ENCODE measurements around the gene SYNGR1. TPM values are rescaled to one million over a fixed set of nuclear protein-coding genes. Genes with fewer than 3 reads are reported as not detected.
"Not testable (repeated sequence)": the region's sequence is repeated elsewhere in the genome, so short reads cannot be mapped to it uniquely, and the experiment has no call there.

Gene SYNGR1
- total RNA-seq, 2 experiments from 2014 or later: 2.4 to 3.8 TPM

DNA sequence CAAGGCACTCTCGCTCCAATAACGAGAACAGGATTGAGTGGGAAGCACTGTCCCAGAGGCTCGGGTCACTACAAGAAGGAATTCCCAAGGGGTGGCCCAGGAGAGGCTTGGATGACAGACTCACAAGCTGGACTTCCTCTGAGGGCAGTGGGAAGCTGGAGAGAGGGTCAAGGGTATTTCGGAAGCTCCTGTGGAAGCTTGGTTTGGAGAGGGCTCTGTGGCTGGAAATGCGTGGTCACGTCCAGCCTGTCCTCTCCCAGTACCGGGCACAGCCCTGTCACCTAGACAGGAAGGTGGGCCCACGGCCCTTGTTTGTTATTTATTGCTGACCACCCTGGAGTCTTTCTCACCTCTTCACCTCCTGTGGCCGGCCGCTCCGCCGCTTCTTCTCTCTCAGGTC, 5.3 kb downstream of the SYNGR1 start:
- intact Hi-C loops (cut with micrococcal nuclease): no loop called here
- Mint-ChIP-seq H3K9me3 (no peaks in the 10 kb centered on the region), H3K4me3 (no peak overlapping the region), H3K4me1 (ENCODE audit: low read depth) (peaks cover 5% of the 10 kb centered on the region), H3K27me3 (peaks cover 5% of the 10 kb centered on the region), H3K27ac (no peak overlapping the region), H3K36me3 (ENCODE audit: low read depth) (no peaks in the 10 kb centered on the region)
- DNase-seq (no peak), ATAC-seq (no peak)
- TF ChIP-seq, protein P1, sequence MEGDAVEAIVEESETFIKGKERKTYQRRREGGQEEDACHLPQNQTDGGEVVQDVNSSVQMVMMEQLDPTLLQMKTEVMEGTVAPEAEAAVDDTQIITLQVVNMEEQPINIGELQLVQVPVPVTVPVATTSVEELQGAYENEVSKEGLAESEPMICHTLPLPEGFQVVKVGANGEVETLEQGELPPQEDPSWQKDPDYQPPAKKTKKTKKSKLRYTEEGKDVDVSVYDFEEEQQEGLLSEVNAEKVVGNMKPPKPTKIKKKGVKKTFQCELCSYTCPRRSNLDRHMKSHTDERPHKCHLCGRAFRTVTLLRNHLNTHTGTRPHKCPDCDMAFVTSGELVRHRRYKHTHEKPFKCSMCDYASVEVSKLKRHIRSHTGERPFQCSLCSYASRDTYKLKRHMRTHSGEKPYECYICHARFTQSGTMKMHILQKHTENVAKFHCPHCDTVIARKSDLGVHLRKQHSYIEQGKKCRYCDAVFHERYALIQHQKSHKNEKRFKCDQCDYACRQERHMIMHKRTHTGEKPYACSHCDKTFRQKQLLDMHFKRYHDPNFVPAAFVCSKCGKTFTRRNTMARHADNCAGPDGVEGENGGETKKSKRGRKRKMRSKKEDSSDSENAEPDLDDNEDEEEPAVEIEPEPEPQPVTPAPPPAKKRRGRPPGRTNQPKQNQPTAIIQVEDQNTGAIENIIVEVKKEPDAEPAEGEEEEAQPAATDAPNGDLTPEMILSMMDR (IDR thresholded peaks at IDR 0.05): no peak
- ChIA-PET CTCF (interaction anchor here (3.2 to 4.5 kb wide), 2 partner anchors 12 to 24 kb away, joined by 13 to 14 read pairs; no protein-coding TSS in a partner anchor), POLR2A (interaction anchor here (0.8 to 1.0 kb wide), 3 partner anchors 35 to 40 kb away, joined by 3 to 4 read pairs (median 3); partner anchors contain the start of gene RPL3)

DNA sequence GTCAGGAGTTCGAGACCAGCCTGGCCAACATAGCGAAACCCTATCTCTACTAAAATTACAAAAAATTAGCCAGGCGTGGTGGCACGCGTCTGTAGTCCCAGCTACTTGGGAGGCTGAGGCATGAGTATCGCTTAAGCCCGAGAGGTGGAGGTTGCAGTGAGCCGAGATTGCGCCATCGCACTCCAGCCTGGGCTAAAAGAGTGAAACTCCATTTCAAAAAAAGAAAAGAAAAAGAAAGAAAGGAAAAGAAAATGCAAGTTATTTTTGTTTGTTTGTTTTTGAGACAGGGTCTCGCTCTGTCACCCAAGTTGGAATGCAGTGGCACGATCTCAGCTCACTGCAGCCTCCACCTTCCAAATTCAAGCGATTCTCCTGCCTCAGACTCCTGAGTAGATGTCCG, 6.0 kb downstream of the SYNGR1 start:
- CTCF ChIA-PET: interaction anchor here (3.2 to 4.5 kb wide), 2 partner anchors 13 to 25 kb away, joined by 13 to 14 read pairs; no protein-coding TSS in a partner anchor

DNA sequence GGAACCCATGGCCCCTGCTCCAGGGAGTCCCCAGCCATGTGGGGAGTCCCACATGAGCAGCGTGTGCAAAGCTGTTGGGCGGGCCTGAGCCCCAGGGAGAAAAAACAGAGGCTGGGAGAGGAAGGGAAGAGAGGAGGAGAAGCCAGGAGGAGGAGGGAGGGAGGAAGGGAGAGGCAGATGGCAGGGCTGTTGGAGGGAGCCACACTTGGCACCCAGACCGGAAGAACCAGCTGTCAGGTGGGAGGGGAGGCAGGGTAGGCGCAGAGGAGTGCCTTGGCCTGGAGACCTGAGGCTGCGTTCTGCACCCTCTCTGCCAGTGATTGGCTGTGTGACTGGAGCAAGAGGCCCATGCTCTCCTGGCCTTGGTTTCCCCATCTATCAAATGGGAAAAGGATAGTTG, 6.7 kb downstream of the SYNGR1 start:
- ATAC-seq: no peak
- intact Hi-C loops (cut with micrococcal nuclease): no loop called here
- DNase-seq: no peak
- no peaks in the 10 kb centered on the region for H3K9me3 Mint-ChIP-seq
- H3K27ac Mint-ChIP-seq: no peak overlapping the region
- no peaks in the 10 kb centered on the region for H3K4me1 Mint-ChIP-seq (ENCODE audit: low read depth)
- H3K4me3 Mint-ChIP-seq: no peak overlapping the region
- no peaks in the 10 kb centered on the region for H3K27me3 Mint-ChIP-seq
- POLR2A ChIA-PET: no interaction called here
- TF ChIP-seq, protein P1 (IDR thresholded peaks at IDR 0.05): no peak
- H3K36me3 Mint-ChIP-seq (ENCODE audit: low read depth): no peaks in the 10 kb centered on the region
- CTCF ChIA-PET: interaction anchor here (3.2 to 4.5 kb wide), 2 partner anchors 13 to 25 kb away, joined by 13 to 14 read pairs; no protein-coding TSS in a partner anchor

More for the DNA sequence above, 6.0 kb downstream of the SYNGR1 start:
- DNase-seq; ATAC-seq; H3K27ac Mint-ChIP-seq; H3K27me3 Mint-ChIP-seq; intact Hi-C loops (cut with micrococcal nuclease); H3K4me1 Mint-ChIP-seq (ENCODE audit: low read depth); H3K4me3 Mint-ChIP-seq; H3K9me3 Mint-ChIP-seq; H3K36me3 Mint-ChIP-seq (ENCODE audit: low read depth): not testable (repeated sequence)
- POLR2A ChIA-PET: interaction anchor here (0.8 kb wide), 1 partner anchor 35 kb away, joined by 3 read pairs; no protein-coding TSS in a partner anchor

DNA sequence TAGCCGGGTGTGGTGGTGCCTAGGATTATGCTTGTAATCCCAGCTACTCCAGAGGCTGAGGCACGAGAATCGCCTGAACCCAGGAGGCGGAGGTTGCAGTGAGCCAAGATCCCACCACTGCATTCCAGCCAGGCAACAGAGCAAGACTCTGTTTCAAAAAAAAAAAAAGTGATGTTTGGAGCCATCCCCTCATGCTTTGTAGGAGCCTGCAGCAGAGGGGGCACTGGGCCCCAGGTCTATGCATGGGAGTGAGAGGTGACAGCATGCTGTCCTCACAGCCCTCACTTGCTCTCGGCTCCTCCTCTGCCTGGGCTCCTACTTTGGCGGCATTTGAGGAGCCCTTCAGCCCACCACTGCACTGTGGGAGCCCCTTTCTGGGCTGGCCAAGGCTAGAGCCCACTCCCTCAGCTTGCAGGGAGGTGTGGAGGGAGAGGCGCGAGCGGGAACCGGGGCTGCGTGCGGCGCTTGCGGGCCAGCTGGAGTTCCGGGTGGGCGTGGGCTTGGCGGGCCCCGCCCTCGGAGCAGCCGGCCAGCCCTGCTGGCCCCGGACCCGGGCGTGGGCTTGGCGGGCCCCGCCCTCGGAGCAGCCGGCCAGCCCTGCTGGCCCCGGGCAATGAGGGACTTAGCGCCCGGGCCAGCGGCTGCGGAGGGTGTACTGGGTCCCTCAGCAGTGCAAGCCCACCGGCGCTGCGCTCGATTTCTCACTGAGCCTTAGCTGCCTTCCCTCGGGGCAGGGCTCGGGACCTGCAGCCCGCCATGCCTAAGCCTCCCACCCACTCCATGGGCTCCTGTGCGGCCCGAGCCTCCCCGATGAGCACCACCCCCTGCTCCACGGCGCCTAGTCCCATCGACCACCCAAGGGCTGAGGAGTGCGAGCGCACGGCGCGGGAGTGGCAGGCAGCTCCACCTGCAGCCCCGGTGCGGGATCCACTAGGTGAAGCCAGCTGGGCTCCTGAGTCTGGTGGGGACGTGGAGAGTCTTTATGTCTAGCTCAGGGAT, 7.6 kb downstream of the SYNGR1 start:
- H3K9me3 Mint-ChIP-seq; ATAC-seq; intact Hi-C loops (cut with micrococcal nuclease); H3K27me3 Mint-ChIP-seq; POLR2A ChIA-PET; H3K4me3 Mint-ChIP-seq; H3K36me3 Mint-ChIP-seq (ENCODE audit: low read depth); H3K4me1 Mint-ChIP-seq (ENCODE audit: low read depth); CTCF ChIA-PET; DNase-seq; H3K27ac Mint-ChIP-seq: not testable (repeated sequence)

DNA sequence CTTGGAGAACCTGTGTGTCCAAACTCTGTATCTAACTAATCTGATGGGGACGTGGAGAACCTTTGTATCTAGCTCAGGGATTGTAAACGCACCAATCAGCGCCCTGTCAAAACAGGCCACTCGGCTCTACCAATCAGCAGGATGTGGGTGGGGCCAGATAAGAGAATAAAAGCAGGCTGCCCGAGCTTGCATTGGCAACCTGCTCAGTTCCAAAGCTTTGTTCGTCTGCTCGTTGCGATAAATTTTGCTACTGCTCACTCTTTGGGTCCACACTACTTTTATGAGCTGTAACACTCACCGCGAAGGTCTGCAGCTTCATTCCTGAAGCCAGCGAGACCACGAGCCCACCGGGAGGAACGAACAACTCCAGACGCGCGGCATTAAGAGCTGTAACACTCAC, 8.4 kb downstream of the SYNGR1 start:
- H3K9me3 Mint-ChIP-seq; H3K4me1 Mint-ChIP-seq (ENCODE audit: low read depth); H3K36me3 Mint-ChIP-seq (ENCODE audit: low read depth); H3K4me3 Mint-ChIP-seq; DNase-seq; ATAC-seq; H3K27ac Mint-ChIP-seq; H3K27me3 Mint-ChIP-seq; intact Hi-C loops (cut with micrococcal nuclease): not testable (repeated sequence)
- ChIA-PET POLR2A (interaction anchor here (1.4 kb wide), 1 partner anchor 43 kb away, joined by 3 read pairs; no protein-coding TSS in a partner anchor), CTCF (interaction anchor here (1.1 to 1.5 kb wide), 2 partner anchors 9 to 138 kb away, joined by 3 to 4 read pairs; no protein-coding TSS in a partner anchor)

DNA sequence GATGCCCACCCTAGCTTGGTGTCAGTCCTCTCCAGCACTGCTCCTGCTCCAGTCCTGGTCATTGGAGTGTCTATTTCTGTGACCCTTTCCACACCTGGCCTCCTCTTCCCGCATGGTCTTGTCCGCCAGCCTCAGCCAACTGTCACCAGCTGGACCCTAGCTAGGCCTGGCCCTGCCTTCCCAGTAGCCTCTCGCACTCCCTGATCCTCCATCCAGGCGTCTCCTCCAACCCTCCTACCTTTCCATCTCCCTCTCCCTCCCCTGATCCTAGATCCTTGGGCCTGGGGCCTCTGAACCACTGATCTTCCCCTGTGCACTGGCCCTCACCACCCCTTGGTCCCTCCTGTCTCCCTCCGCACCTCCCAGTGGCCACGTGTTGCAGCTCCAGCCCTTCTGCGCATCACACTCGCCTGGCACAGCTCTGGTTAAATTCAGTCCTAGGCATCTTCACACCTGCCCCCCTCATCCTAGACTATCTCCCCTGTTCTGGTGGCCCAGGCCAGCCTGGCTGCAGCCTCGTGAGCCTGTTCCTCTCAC, 9.9 kb downstream of the SYNGR1 start:
- TF ChIP-seq, protein P1 (IDR thresholded peaks at IDR 0.05): no peak
- Mint-ChIP-seq H3K9me3 (no peaks in the 10 kb centered on the region), H3K4me1 (ENCODE audit: low read depth) (no peaks in the 10 kb centered on the region), H3K4me3 (no peak overlapping the region), H3K27me3 (no peaks in the 10 kb centered on the region), H3K27ac (no peak overlapping the region), H3K36me3 (ENCODE audit: low read depth) (no peaks in the 10 kb centered on the region)
- DNase-seq (no peak), ATAC-seq (no peak)
- ChIA-PET CTCF (interaction anchor here (0.7 to 1.5 kb wide), 3 partner anchors 16 to 137 kb away, joined by 3 to 4 read pairs (median 3); no protein-coding TSS in a partner anchor), POLR2A (interaction anchor here (1.4 kb wide), 1 partner anchor 44 kb away, joined by 3 read pairs; no protein-coding TSS in a partner anchor)
- intact Hi-C loops (cut with micrococcal nuclease): no loop called here

Measured in activated CD8-positive, alpha-beta T cell treated with anti-CD3 and anti-CD28 coated beads for 36 hours (primary cell).